Measurements from ENCODE around the gene SGCD.

The SGCD gene

GRCh38 chr5:156361436-156362109 lies 34.6 kb downstream of the SGCD start:
- no peak for DNase-seq (ENCODE audit: low read depth in 3 of 3)

DNA sequence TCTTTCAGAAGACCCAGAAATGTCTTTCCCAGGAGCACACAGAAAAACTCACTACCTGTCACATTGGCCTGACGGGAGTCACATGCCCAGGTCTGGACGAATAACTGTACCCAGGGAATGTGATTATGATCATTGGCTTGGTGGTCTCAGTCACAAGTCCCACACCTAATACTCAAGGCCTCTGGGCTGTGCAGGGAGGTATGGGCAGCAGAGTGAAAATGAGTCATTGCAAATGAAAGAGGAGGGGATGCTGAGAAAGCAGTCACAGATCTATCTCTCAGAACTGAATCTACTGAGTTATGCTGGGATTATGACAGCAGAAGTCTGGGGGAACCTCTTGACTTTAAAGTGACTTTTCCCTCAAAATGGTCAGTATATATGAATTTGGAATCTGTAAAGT lies 36.9 kb downstream of the SGCD start:
- DNase-seq (ENCODE audit: low read depth in 3 of 3) = no peak

DNA sequence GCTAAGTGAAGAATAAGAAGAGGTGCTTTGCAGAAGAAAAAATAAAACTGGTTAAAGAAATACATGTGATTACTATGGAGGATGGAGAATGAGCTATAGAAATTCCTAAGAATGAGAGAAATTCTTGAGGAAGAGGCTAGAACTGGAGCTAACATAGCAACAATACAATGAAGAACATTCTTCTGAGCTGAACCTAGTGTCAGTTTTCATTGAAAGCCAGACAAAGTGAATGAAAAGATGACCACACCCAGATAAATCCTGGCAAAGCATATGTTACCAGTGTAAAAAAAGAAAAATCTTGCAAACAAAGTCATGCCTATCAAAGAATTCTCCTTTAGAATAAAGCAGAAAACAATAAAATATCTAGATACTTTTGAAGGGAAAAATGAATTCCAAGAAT lies 39.6 kb downstream of the SGCD start:
- DNase-seq (ENCODE audit: low read depth in 3 of 3) = no peak

- DNase-seq (ENCODE audit: low read depth in 3 of 3) = no peak
Observed at GRCh38 chr5:156367597-156367996, 40.6 kb downstream of the SGCD start.

- no peak for DNase-seq (ENCODE audit: low read depth in 3 of 3)
Observed at GRCh38 chr5:156375895-156376495, 49.0 kb downstream of the SGCD start.

GRCh38 chr5:156376751-156377150 lies 49.8 kb downstream of the SGCD start:
- no peak for DNase-seq (ENCODE audit: low read depth in 3 of 3)

- no peak for DNase-seq (ENCODE audit: low read depth in 3 of 3)
Observed at GRCh38 chr5:156378159-156378558, 51.2 kb downstream of the SGCD start.

DNA sequence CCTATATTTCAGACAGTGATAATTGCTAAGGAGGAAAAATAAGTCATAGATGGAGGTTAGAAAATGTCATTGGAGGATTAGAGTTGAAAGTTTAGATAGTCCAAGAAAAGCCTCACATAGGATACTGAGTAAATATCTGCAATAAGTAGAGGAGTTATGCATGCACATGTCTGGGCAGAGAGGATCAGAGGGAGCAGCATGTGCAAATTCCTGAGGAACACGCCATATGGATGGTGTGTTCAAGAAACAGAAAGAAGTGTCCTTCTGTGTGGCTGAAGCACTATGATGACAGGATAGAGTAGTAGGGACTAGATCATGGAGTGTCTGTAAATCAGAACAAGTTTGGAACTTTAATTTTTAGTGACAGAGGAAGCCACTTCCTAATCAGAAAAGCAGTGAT lies 52.2 kb downstream of the SGCD start:
- DNase-seq (ENCODE audit: low read depth in 3 of 3) = no peak

GRCh38 chr5:156380848-156381247 lies 53.9 kb downstream of the SGCD start:
- no peak for DNase-seq (ENCODE audit: low read depth in 3 of 3)

GRCh38 chr5:156383510-156384265 lies 56.7 kb downstream of the SGCD start:
- DNase-seq (ENCODE audit: low read depth in 3 of 3) = no peak

DNA sequence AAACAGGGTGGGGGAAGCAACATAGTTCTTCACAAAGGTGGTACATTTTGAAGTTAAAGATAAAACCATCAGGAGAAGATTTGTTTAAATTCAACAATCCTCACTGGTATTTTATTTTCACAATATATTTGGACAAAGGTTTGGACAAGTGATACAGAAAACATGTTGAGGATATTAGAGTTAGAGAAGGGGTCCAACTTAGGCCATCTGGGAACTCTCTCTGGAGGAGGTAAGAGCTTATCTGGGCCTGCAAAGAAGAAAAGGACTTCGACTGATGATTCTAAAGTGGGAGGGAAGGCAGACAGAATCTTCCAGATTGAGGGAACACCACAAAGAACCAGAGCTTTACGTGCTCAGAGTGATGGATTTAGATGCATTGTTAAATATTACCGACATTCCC lies 58.5 kb downstream of the SGCD start:
- DNase-seq (ENCODE audit: low read depth in 3 of 3) = no peak

- no peak for DNase-seq (ENCODE audit: low read depth in 3 of 3)
Observed at GRCh38 chr5:156386976-156387375, 60.0 kb downstream of the SGCD start.

DNA sequence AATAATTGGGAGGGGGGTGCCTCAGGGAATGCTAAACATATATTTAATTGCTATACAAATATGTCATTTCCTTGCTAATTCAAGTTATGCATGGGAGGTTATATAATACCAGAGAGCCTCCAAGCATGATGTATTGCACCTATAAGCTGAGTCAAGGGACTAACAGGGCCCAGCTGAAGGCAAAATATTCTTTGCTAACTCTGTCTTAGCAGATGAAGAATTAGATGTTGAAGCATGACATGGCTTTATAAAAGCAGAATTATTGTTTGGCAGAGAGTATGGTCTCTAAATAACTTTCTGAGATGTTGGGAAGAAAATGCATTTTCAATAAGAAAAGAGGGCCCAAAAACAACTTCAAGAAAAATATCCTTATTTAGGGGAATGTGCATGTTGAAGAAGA lies 60.4 kb downstream of the SGCD start:
- DNase-seq (ENCODE audit: low read depth in 3 of 3) = no peak

DNA sequence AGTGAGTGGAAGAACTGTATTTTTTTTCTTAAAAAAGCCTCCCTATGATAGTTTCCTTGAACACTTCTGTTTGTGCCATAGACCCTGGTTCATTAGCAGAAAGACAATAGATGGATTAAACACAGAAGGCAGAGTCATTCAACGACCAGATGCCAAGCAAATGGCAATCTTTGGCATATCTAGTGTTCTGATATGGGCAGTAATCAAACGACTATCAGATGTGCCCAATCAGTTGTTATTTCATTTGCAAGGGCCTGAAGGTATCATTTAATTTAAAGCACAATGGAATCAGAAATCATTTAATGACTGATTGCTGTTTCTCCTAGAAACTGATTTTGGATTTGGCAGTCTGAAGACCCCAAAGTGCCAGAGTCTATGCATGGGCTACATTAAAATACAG lies 61.3 kb downstream of the SGCD start:
- DNase-seq (ENCODE audit: low read depth in 3 of 3) = no peak

GRCh38 chr5:156391139-156391538 lies 64.2 kb downstream of the SGCD start:
- no peak for DNase-seq (ENCODE audit: low read depth in 3 of 3)

- DNase-seq (ENCODE audit: low read depth in 3 of 3) = no peak
Observed at GRCh38 chr5:156393980-156394379, 67.0 kb downstream of the SGCD start.

DNA sequence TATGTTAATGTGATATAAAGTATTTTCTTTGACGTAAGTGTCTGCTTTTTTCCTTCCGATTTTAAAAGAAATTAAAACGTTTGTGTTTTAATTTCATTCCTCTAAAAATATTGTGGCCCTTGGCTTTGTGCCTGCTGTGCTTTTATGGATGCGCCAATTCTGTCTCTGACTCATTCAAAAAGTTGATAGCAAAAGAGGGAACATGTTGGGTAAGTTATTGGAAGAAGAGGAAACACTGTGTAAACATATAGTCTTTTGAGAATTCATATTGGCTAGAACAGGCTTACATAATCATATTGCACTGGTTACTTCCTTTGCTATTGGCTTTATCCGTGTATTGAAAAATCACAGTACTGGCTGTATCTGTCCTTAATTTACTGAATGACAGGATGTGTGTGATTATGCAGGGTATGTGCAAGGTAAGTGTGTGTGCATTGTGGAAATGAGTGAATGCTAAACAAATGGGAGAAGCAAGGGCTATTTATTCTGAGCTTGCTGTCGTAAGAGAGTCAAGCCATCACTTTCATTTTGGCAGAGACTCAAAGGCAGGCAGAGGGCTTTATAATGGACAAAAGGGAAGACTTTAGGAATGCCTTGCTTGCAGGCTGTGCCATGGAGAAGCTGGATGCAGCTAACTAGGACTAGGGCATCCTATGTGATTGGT lies 67.8 kb downstream of the SGCD start:
- no peak for DNase-seq (ENCODE audit: low read depth in 3 of 3)

- no peak for DNase-seq (ENCODE audit: low read depth in 3 of 3)
Observed at GRCh38 chr5:156395306-156395675, 68.3 kb downstream of the SGCD start.

DNA sequence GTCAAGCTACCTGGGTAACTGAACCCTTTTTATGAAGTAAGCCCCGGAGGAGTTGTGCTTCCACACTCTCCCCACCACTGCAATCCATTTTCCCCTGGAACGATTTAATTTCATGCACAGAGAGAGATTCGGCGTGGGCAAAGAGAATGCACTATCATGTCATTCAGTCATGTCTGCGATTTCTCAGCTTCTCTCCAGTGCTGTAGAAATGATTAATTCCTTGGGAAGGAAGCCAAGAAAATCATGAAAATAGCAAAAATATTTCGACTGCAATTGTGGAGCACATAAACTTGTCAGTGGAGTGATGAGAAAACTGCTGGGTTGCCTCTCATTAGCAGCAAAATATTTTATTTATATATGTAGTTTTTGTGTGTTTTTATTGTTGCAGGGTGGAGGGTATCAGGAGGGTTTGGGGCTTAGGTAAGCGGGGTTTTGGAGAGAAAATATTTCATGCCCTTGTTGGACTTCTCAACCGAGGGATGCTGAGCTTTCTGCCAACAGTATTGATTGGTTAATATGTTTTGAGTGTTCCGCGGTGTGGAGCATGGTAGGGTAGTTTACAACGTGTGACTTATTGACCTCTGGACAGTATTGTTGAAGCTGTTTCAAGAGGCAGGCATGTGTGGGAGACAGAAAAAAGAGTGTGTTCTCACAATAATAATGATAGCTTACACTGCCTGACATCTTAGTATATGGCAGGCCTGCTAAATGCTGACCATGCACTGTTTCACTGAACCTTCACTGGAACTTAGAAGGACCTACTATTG lies 69.3 kb downstream of the SGCD start:
- no peak for DNase-seq (ENCODE audit: low read depth in 3 of 3)

DNA sequence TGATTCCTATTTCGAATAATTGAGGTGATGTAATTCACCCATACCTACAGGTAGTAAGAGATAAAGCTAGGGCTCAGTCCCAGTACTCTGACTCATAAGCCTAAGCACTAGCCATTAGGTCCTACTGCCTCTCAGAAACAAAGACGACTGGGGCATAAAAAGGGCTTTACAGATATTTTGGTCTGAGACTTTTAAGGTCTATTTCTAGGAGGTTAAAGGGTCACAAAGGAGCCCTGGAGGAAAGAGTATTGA lies 69.8 kb downstream of the SGCD start:
- DNase-seq (ENCODE audit: low read depth in 3 of 3) = no peak

- no peak for DNase-seq (ENCODE audit: low read depth in 3 of 3)
Observed at GRCh38 chr5:156399323-156399722, 72.4 kb downstream of the SGCD start.

All from stimulated activated CD4-positive, alpha-beta T cell treated with anti-CD3 and anti-CD28 coated beads, TNF-alpha, amount 100 ng/mL, for 24 hours (primary cell).